ENCODE measurements around the gene FBXO33.

DNA sequence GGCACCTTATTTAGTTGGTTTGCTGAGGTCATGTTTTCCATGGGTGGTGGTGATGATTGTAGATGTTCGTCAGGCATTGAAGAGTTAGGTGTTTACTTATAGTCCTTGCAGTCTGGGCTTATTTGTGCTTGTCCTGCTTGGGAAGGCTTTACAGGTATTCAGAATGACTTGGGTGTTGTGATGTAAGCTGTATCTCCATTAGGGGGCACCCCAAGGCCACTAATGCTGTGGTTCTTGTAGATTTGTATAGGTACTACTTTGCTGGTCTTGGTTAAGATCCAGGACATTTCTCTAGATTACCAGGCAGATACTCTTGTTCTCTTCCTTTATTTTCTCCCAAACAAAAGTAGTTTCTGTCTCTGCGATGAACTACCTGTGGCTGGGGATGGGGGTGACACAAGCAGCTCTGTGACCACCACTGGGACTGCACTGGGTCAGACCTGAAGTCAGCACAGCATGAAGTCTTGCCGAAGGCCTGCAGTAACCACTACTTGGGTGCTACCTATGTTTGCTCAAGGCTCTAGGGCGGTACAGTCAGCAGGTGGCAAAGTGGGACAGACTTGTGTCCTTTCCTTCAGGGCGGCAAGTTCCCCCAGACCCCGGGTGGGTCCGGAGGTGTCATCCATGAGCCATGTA lies 35.8 kb upstream of the FBXO33 start:
- no peak for TF ChIP-seq EP300 (IDR thresholded peaks at IDR 0.05; ENCODE audit: borderline replicate concordance)
- TF ChIP-seq, protein P1, sequence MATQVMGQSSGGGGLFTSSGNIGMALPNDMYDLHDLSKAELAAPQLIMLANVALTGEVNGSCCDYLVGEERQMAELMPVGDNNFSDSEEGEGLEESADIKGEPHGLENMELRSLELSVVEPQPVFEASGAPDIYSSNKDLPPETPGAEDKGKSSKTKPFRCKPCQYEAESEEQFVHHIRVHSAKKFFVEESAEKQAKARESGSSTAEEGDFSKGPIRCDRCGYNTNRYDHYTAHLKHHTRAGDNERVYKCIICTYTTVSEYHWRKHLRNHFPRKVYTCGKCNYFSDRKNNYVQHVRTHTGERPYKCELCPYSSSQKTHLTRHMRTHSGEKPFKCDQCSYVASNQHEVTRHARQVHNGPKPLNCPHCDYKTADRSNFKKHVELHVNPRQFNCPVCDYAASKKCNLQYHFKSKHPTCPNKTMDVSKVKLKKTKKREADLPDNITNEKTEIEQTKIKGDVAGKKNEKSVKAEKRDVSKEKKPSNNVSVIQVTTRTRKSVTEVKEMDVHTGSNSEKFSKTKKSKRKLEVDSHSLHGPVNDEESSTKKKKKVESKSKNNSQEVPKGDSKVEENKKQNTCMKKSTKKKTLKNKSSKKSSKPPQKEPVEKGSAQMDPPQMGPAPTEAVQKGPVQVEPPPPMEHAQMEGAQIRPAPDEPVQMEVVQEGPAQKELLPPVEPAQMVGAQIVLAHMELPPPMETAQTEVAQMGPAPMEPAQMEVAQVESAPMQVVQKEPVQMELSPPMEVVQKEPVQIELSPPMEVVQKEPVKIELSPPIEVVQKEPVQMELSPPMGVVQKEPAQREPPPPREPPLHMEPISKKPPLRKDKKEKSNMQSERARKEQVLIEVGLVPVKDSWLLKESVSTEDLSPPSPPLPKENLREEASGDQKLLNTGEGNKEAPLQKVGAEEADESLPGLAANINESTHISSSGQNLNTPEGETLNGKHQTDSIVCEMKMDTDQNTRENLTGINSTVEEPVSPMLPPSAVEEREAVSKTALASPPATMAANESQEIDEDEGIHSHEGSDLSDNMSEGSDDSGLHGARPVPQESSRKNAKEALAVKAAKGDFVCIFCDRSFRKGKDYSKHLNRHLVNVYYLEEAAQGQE (IDR thresholded peaks at IDR 0.05; ENCODE audit: low read depth): no peak
- TF ChIP-seq, protein P2, sequence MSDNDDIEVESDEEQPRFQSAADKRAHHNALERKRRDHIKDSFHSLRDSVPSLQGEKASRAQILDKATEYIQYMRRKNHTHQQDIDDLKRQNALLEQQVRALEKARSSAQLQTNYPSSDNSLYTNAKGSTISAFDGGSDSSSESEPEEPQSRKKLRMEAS (IDR thresholded peaks at IDR 0.05): no peak
- no peak for TF ChIP-seq FOXM1 (IDR thresholded peaks at IDR 0.05; ENCODE audit: borderline replicate concordance, low read depth)
- TF ChIP-seq CEBPB (IDR thresholded peaks at IDR 0.05): no peak
- TF ChIP-seq TAF1 (IDR thresholded peaks at IDR 0.05; ENCODE audit: low read depth): no peak
- TF ChIP-seq YY1 (IDR thresholded peaks at IDR 0.05; ENCODE audit: low read depth): no peak
- peak; percentile 66 for TF ChIP-seq RAD21 (IDR thresholded peaks at IDR 0.05; ENCODE audit: low read depth)
- no peak for TF ChIP-seq CREB1 (IDR thresholded peaks at IDR 0.05; ENCODE audit: low read depth)
- TF ChIP-seq TCF12 (IDR thresholded peaks at IDR 0.05; ENCODE audit: low read depth): no peak
- no peak for TF ChIP-seq EGR1 (IDR thresholded peaks at IDR 0.05)
- no peak for TF ChIP-seq TEAD4 (IDR thresholded peaks at IDR 0.05)
